H1 (cell line): ENCODE measurements around the gene SERPING1. TPM values are rescaled to one million over a fixed set of nuclear protein-coding genes. Genes with fewer than 3 reads are reported as not detected.
A peak's percentile ranks its signal among the peaks of the same experiment; 100 is the strongest.

Source experiments
- CTCF ChIA-PET: fragments of 300-600 bp; sonication (Branson Sonifier 250); formaldehyde crosslinking; loops from one replicate; lab custom pipeline; 2021; ENCODE audit not compliant: partially characterized antibody; lab: Charles Lee
- POLR2A ChIA-PET: fragments of 300-600 bp; sonication (Branson Sonifier 250); formaldehyde crosslinking; loops from one replicate; lab custom pipeline; 2021; ENCODE audit warnings: inconsistent platforms; ENCODE audit not compliant: partially characterized antibody; lab: Charles Lee
- DNase-seq, 2 experiments: peaks; one replicate each; pipeline versions ENCODE4 v3.0.0 to v3.0.0-alpha.2; 2010 to 2022; ENCODE audit warnings: low spot score in 2 of 2, low read depth in 1 of 2, mixed read lengths in 1 of 2
- FAIRE-seq: peaks from 2 replicates; lab custom pipeline; 2011; peaks lifted over from hg19 to GRCh38; lab: Jason Lieb, UNC
- H2AFZ ChIP-seq: 2 replicates; pipeline ENCODE4 v1.8.1; 2012; ENCODE audit warnings: low read length, inconsistent platforms
- H2AK5ac ChIP-seq: 2 replicates; pipeline ENCODE4 v1.6.1; 2013; ENCODE audit warnings: low read depth, low read length
- H2BK120ac ChIP-seq: replicated peaks from 2 replicates; pipeline ENCODE3; 2013; ENCODE audit warnings: low read depth, low read length, inconsistent platforms
- H2BK12ac ChIP-seq: 2 replicates; pipeline ENCODE4 v1.6.1; 2013; ENCODE audit warnings: low read depth, low read length
- H2BK15ac ChIP-seq: 2 replicates; pipeline ENCODE4 v1.6.1; 2013; ENCODE audit warnings: low read length
- H2BK20ac ChIP-seq: 2 replicates; pipeline ENCODE4 v1.6.1; 2013; ENCODE audit warnings: low read length
- H2BK5ac ChIP-seq: 2 replicates; pipeline ENCODE4 v1.6.1; 2013; ENCODE audit warnings: low read depth, low read length
- H3K14ac ChIP-seq: 2 replicates; pipeline ENCODE4 v1.6.1; 2013; ENCODE audit warnings: inconsistent platforms; ENCODE audit not compliant: insufficient read length
- H3K18ac ChIP-seq: 2 replicates; pipeline ENCODE4 v1.6.1; 2013; ENCODE audit warnings: low read length; ENCODE audit errors: extremely low read depth
- H3K23ac ChIP-seq: 2 replicates; pipeline ENCODE4 v1.6.1; 2013; ENCODE audit warnings: inconsistent platforms; ENCODE audit not compliant: insufficient read length
- H3K23me2 ChIP-seq: 2 replicates; pipeline ENCODE4 v1.6.1; 2013; ENCODE audit warnings: low read depth, low read length
- H3K27ac ChIP-seq: 2 replicates; pipeline ENCODE4 v1.6.1; 2011; ENCODE audit warnings: low read depth, low read length, inconsistent platforms
- H3K27me3 ChIP-seq, 4 experiments: replicated peaks in 1 of 4; 1 replicate in 1 of 4; 2 replicates in 3 of 4; pipeline versions ENCODE4 v1.6.1 to v1.8.1; 2011 to 2013; ENCODE audit warnings: low read length in 3 of 4, mild to moderate bottlenecking in 3 of 4, inconsistent platforms in 2 of 4, mixed read lengths in 2 of 4, moderate library complexity in 1 of 4; ENCODE audit not compliant: control insufficient read depth in 3 of 4, insufficient read depth in 3 of 4; ENCODE audit errors: extremely low read depth in 1 of 4
- H3K36me3 ChIP-seq, 4 experiments: 2 replicates each; pipeline versions ENCODE4 v1.6.1 to v1.8.1; 2011 to 2013; ENCODE audit warnings: mild to moderate bottlenecking in 4 of 4, low read length in 3 of 4, moderate library complexity in 2 of 4, control low read depth in 1 of 4, inconsistent platforms in 1 of 4; ENCODE audit not compliant: insufficient read depth in 4 of 4, control insufficient read depth in 2 of 4
- H3K4ac ChIP-seq: replicated peaks from 2 replicates; pipeline ENCODE3; 2013; ENCODE audit warnings: low read length, low read depth, mixed read lengths, inconsistent platforms; ENCODE audit not compliant: insufficient read length
- H3K4me1 ChIP-seq, 4 experiments: replicated peaks in 1 of 4; 1 replicate in 1 of 4; 2 replicates in 3 of 4; pipeline versions ENCODE4 v1.6.1 to v1.8.1; 2011 to 2013; ENCODE audit warnings: low read length in 3 of 4, inconsistent platforms in 2 of 4, mixed read lengths in 1 of 4; ENCODE audit not compliant: insufficient read depth in 4 of 4, control insufficient read depth in 3 of 4
- H3K4me2 ChIP-seq, 2 experiments: 2 replicates each; pipeline versions ENCODE4 v1.6.1 to v1.8.1; 2011 to 2013; ENCODE audit warnings: low read depth in 2 of 2, low read length in 2 of 2, control low read depth in 1 of 2, inconsistent platforms in 1 of 2, mild to moderate bottlenecking in 1 of 2; ENCODE audit not compliant: insufficient read depth in 1 of 2
- H3K4me3 ChIP-seq, 4 experiments: fragments of 200-600, 300-600 bp in 1 of 4; sonication (generic), shearing (Covaris generic), sonication (Bioruptor Twin) in 1 of 4; 2 replicates each; pipeline versions ENCODE4 v1.5.1 to v1.8.1; 2011 to 2016; ENCODE audit warnings: low read length in 4 of 4, low read depth in 3 of 4, control low read depth in 2 of 4, inconsistent platforms in 2 of 4, mild to moderate bottlenecking in 2 of 4, mixed read lengths in 1 of 4, moderate library complexity in 1 of 4; ENCODE audit not compliant: insufficient read depth in 2 of 4; ENCODE audit errors: extremely low read depth in 1 of 4
- H3K56ac ChIP-seq: replicated peaks from 2 replicates; pipeline ENCODE3; 2013; ENCODE audit warnings: low read depth, mild to moderate bottlenecking, mixed read lengths, low read length, inconsistent platforms; ENCODE audit not compliant: insufficient read length
- H3K79me1 ChIP-seq: 2 replicates; pipeline ENCODE4 v1.6.1; 2013; ENCODE audit warnings: low read depth, low read length, control low read depth
- H3K79me2 ChIP-seq, 2 experiments: 2 replicates each; pipeline versions ENCODE4 v1.6.1 to v1.8.1; 2012 to 2013; ENCODE audit warnings: low read length in 2 of 2, mild to moderate bottlenecking in 2 of 2, inconsistent platforms in 1 of 2; ENCODE audit not compliant: insufficient read depth in 2 of 2, control insufficient read depth in 1 of 2
- H3K9ac ChIP-seq, 4 experiments: replicated peaks in 1 of 4; 1 replicate in 1 of 4; 2 replicates in 3 of 4; pipeline versions ENCODE4 v1.6.1 to v1.8.1; 2011 to 2013; ENCODE audit warnings: low read depth in 3 of 4, low read length in 3 of 4, control low read depth in 2 of 4, mild to moderate bottlenecking in 2 of 4, moderate library complexity in 2 of 4, inconsistent platforms in 1 of 4; ENCODE audit errors: extremely low read depth in 1 of 4
- H3K9me3 ChIP-seq, 2 experiments: 2 replicates each; pipeline versions ENCODE4 v1.6.1 to v1.8.1; 2012 to 2013; ENCODE audit warnings: mild to moderate bottlenecking in 2 of 2, moderate library complexity in 2 of 2, control low read depth in 1 of 2, inconsistent platforms in 1 of 2, low read depth in 1 of 2, low read length in 1 of 2, mixed read lengths in 1 of 2; ENCODE audit not compliant: insufficient read depth in 2 of 2
- H4K20me1 ChIP-seq, 2 experiments: replicated peaks in 1 of 2; 2 replicates each; pipeline versions ENCODE3 to v1.8.1; 2011 to 2013; ENCODE audit warnings: inconsistent platforms in 2 of 2, low read length in 2 of 2, mild to moderate bottlenecking in 1 of 2; ENCODE audit not compliant: insufficient read depth in 2 of 2, control insufficient read depth in 1 of 2
- H4K5ac ChIP-seq: 2 replicates; pipeline ENCODE4 v1.6.1; 2013; ENCODE audit warnings: low read length, low read depth, mixed read lengths, inconsistent platforms; ENCODE audit not compliant: insufficient read length
- H4K8ac ChIP-seq: 2 replicates; pipeline ENCODE4 v1.8.0; 2013; ENCODE audit warnings: mild to moderate bottlenecking, moderate library complexity, low read length, inconsistent platforms; ENCODE audit not compliant: insufficient read depth; ENCODE audit errors: extremely low read depth
- H4K91ac ChIP-seq: replicated peaks from 2 replicates; pipeline ENCODE3; 2013; ENCODE audit warnings: low read length, mixed read lengths, inconsistent platforms; ENCODE audit not compliant: insufficient read length
- BCL11A ChIP-seq, 2 experiments: IDR thresholded peaks; one replicate each; pipeline ENCODE4 v1.6.1; 2011; ENCODE audit warnings: low read depth in 2 of 2, low read length in 2 of 2, mild to moderate bottlenecking in 2 of 2
- CEBPB ChIP-seq: IDR thresholded peaks from 2 replicates; pipeline ENCODE4 v1.6.1; 2012; ENCODE audit warnings: low read depth, low read length
- CREB1 ChIP-seq: IDR thresholded peaks from 2 replicates; pipeline ENCODE4 v1.6.1; 2012; ENCODE audit warnings: inconsistent platforms
- E2F6 ChIP-seq: IDR thresholded peaks from 2 replicates; pipeline ENCODE4 v1.6.1; 2012; ENCODE audit warnings: inconsistent platforms
- GTF2F1 ChIP-seq: IDR thresholded peaks from 2 replicates; pipeline ENCODE4 v1.6.1; 2012; ENCODE audit warnings: low read depth, low read length, improper control_type of control experiment, borderline replicate concordance
- HDAC6 ChIP-seq: IDR thresholded peaks from one replicate; pipeline ENCODE4 v1.7.1; 2012; ENCODE audit warnings: low read depth, mild to moderate bottlenecking, inconsistent platforms, low read length, moderate library complexity
- POU5F1 ChIP-seq: IDR thresholded peaks from 2 replicates; pipeline ENCODE4 v1.6.1; 2011; ENCODE audit warnings: low read depth, mild to moderate bottlenecking, low read length, moderate library complexity
- RFX5 ChIP-seq: IDR thresholded peaks from 2 replicates; pipeline ENCODE4 v1.6.1; 2011; ENCODE audit warnings: low read depth, low read length, improper control_type of control experiment, borderline replicate concordance
- SP2 ChIP-seq: IDR thresholded peaks from 2 replicates; pipeline ENCODE4 v1.6.1; 2012; ENCODE audit warnings: mild to moderate bottlenecking, low read length, inconsistent platforms
- TAF1 ChIP-seq: IDR thresholded peaks from 2 replicates; pipeline ENCODE4 v1.6.1; 2011; ENCODE audit warnings: mild to moderate bottlenecking, low read depth, low read length
- ZNF274 ChIP-seq: IDR thresholded peaks from 2 replicates; pipeline ENCODE4 v1.7.0; 2012; ENCODE audit warnings: low read length, borderline replicate concordance; ENCODE audit errors: extremely low read depth
- WGBS, 2 experiments: shearing (Covaris generic) in 1 of 2; methylation state at CpG; one replicate each; pipeline versions ENCODE4 v1.1.6 to v1.1.7; 2013 to 2015; ENCODE audit warnings: low lambda C conversion rate in 2 of 2, mixed read lengths in 2 of 2, inconsistent platforms in 1 of 2, low coverage in 1 of 2, missing lambda C conversion rate in 1 of 2; ENCODE audit not compliant: insufficient replicate concordance in 2 of 2, insufficient coverage in 1 of 2, insufficient read length in 1 of 2; ENCODE audit errors: extremely low coverage in 1 of 2, missing lambda C conversion rate in 1 of 2; 5-methylcytosine and 5-hydroxymethylcytosine counted together
- polyA plus RNA-seq, 7 experiments: library from polyadenylated mRNA; depleted of rRNA in 3 of 7; stranded (reverse) in 5 of 7; unstranded in 2 of 7; fragments of >200 nt in 5 of 7; fragments of 200-250 nt in 2 of 7; gene quantifications; 1 replicate in 5 of 7; 2 replicates in 1 of 7; 4 replicates in 1 of 7; pipeline versions ENCODE4 v1.2.1 to v1.2.3, GENCODE V29; 2011 to 2013; ENCODE audit warnings: missing spikeins in 2 of 7, mixed read lengths in 2 of 7
- total RNA-seq: library from RNA; stranded (reverse); fragmentation: NEBNext Ultra II Directional; extraction: Animal tissue kit (Norgen Biotek cat#: 25700); gene quantifications from 2 replicates; pipeline ENCODE4 v1.2.1, GENCODE V29; 2021
- TF ChIP-seq, protein P1 (sequence below): IDR thresholded peaks from 2 replicates; pipeline ENCODE4 v1.6.1; 2012; ENCODE audit warnings: low read length, inconsistent platforms

The SERPING1 gene
- total and polyA plus RNA-seq, 2 of the 8 experiments (the other 6 are each of a cell fraction or from before 2014, with no cell fraction given), result 50.9 to 54.8 TPM

GRCh38 chr11:57571606-57572005 is 25.9 kb upstream of the SERPING1 start:
- H3K56ac ChIP-seq, result no peak overlapping the region
- WGBS, 2 experiments, result 100% methylated on average over 2 of the region's 2 CpGs; no CpG with 5 or more reads in 1 of the 2 experiments
- no peak overlapping the region for H3K4me2 ChIP-seq
- H3K36me3 ChIP-seq, result no peaks in the 10 kb centered on the region
- H3K9ac ChIP-seq, result no peak overlapping the region
- peak overlapping the region; percentile 2; the same call in 1 of the 2 replicates for H2BK15ac ChIP-seq
- H2BK20ac ChIP-seq, result no peak overlapping the region
- H3K4me3 ChIP-seq, result no peak overlapping the region
- peaks cover 0 to 3% of the 10 kb centered on the region in 2 experiments; a peak in 1 of 4 replicates for H3K79me2 ChIP-seq
- H2BK12ac ChIP-seq, result no peak overlapping the region
- CTCF ChIA-PET, result interaction anchor here (1.0 to 9.6 kb wide), 9 partner anchors 10 to 230 kb away, joined by 3 to 357 read pairs (median 4); no protein-coding TSS in a partner anchor
- H3K18ac ChIP-seq, result no peak overlapping the region
- H4K20me1 ChIP-seq, result no peaks in the 10 kb centered on the region
- no peak overlapping the region for H2AK5ac ChIP-seq
- H3K27ac ChIP-seq, result no peak overlapping the region
- no peak overlapping the region for H4K8ac ChIP-seq
- peaks cover under 1 to 11% (median 7%) of the 10 kb centered on the region in 4 experiments; a peak in 6 of 7 replicates for H3K4me1 ChIP-seq
- DNase-seq, result no peak
- H3K14ac ChIP-seq, result no peak overlapping the region
- no peak overlapping the region for H2BK120ac ChIP-seq
- H4K91ac ChIP-seq, result no peak overlapping the region
- H3K27me3 ChIP-seq, result no peaks in the 10 kb centered on the region
- no peak overlapping the region for H3K23ac ChIP-seq
- H4K5ac ChIP-seq, result no peak overlapping the region
- H3K23me2 ChIP-seq, result peaks cover 6% of the 10 kb centered on the region; the same call in 1 of the 2 replicates
- TF ChIP-seq, protein P1, sequence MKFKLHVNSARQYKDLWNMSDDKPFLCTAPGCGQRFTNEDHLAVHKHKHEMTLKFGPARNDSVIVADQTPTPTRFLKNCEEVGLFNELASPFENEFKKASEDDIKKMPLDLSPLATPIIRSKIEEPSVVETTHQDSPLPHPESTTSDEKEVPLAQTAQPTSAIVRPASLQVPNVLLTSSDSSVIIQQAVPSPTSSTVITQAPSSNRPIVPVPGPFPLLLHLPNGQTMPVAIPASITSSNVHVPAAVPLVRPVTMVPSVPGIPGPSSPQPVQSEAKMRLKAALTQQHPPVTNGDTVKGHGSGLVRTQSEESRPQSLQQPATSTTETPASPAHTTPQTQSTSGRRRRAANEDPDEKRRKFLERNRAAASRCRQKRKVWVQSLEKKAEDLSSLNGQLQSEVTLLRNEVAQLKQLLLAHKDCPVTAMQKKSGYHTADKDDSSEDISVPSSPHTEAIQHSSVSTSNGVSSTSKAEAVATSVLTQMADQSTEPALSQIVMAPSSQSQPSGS, result no peak
- TF ChIP-seq TAF1, result no peak
- TF ChIP-seq HDAC6, result no peak
- no peak for TF ChIP-seq ZNF274
- no peak for TF ChIP-seq SP2
- no peak for TF ChIP-seq GTF2F1
- TF ChIP-seq POU5F1, result no peak
- TF ChIP-seq E2F6, result no peak
- no peak for TF ChIP-seq CREB1
- TF ChIP-seq BCL11A (IDR thresholded peaks at IDR 0.05; ENCODE audit: low read depth in 2 of 2, low read length in 2 of 2), result no peak
- TF ChIP-seq RFX5, result no peak
- no peak for TF ChIP-seq CEBPB
- no peak overlapping the region for H2BK5ac ChIP-seq
- POLR2A ChIA-PET, result interaction anchor here (0.6 to 9.7 kb wide), 6 partner anchors 8 to 103 kb away, joined by 3 to 591 read pairs (median 4); partner anchors contain the start of genes SERPING1 and YPEL4
- H2AFZ ChIP-seq, result no peak overlapping the region
- H3K79me1 ChIP-seq, result no peaks in the 10 kb centered on the region
- no peak for FAIRE-seq
- H3K4ac ChIP-seq, result no peak overlapping the region
- H3K9me3 ChIP-seq, result no peaks in the 10 kb centered on the region
